Measurements from ENCODE around the gene GUSB. TPM values are rescaled to one million over a fixed set of nuclear protein-coding genes. Genes with fewer than 3 reads are reported as not detected.

The GUSB gene
- total RNA-seq = 11.3 and 12.7 TPM in 2 replicates

GRCh38 chr7:65981965-65982792 is at the start of gene GUSB:
Gene GUSB, minus strand, starts transcription at chr7:65982213. Its CDS starts 30 bp downstream, at chr7:65982183.

Other genes starting within 250 kb of the GUSB start
- gene VKORC1L1, start 109.1 kb downstream of the GUSB start, total RNA-seq = 16.1 and 21.7 TPM in 2 replicates
- 45.1 and 90.9 TPM in 2 replicates for gene ASL, start 93.6 kb upstream of the GUSB start, total RNA-seq
- gene CRCP, start 132.6 kb upstream of the GUSB start, total RNA-seq = 20.5 and 22.0 TPM in 2 replicates
- 44.7 and 69.1 TPM in 2 replicates for gene TPST1, start 223.1 kb upstream of the GUSB start, total RNA-seq

Data from regular cardiac myocyte (primary cell).